Gastroesophageal sphincter (tissue), 3 donors: ENCODE data around the gene ARMC9.

ENCODE experiments used
- CTCF ChIP-seq, 4 experiments: fragments of 200-600 bp in 2 of 4; fragments of 450-650 bp in 2 of 4; sonication (generic) in 1 of 4; IDR thresholded peaks; one replicate each; pipeline ENCODE4 v1.5.1; 2017 to 2019; ENCODE audit warnings: antibody characterized with exemption in 4 of 4, mild to moderate bottlenecking in 2 of 4, moderate library complexity in 2 of 4
- EP300 ChIP-seq: sonication (generic); formaldehyde crosslinking; IDR thresholded peaks from one replicate; pipeline ENCODE4 v1.6.1; 2017; ENCODE audit warnings: antibody characterized with exemption, mild to moderate bottlenecking
- POLR2A ChIP-seq, 2 donors: fragments of 450-650 bp; IDR thresholded peaks; one replicate each; pipeline ENCODE4 v1.6.1; 2017; ENCODE audit warnings: antibody characterized with exemption in 2 of 2, mild to moderate bottlenecking in 2 of 2, moderate library complexity in 1 of 2

GRCh38 chr2:231409776-231410175 is 211.3 kb downstream of the ARMC9 start:
- TF ChIP-seq POLR2A (IDR thresholded peaks at IDR 0.05) (no peak), CTCF (IDR thresholded peaks at IDR 0.05) (no peak), EP300 (no peak)
